Esophagus squamous epithelium (tissue), 4 donors: ENCODE data around the gene GLB1L3.

Experiments used
- POLR2A ChIP-seq, 4 donors: fragments of 450-650 bp; IDR thresholded peaks; one replicate each; pipeline ENCODE4 v1.6.1; 2017; ENCODE audit warnings: antibody characterized with exemption in 4 of 4, mild to moderate bottlenecking in 4 of 4, moderate library complexity in 3 of 4
- TF ChIP-seq, protein P1 (sequence below), 6 experiments: fragments of 450-650 bp in 4 of 6; fragments of 200-600 bp in 2 of 6; sonication (generic) in 2 of 6; IDR thresholded peaks; one replicate each; pipeline ENCODE4 v1.5.1; 2016 to 2019; ENCODE audit warnings: antibody characterized with exemption in 6 of 6, mild to moderate bottlenecking in 4 of 6, moderate library complexity in 4 of 6

DNA sequence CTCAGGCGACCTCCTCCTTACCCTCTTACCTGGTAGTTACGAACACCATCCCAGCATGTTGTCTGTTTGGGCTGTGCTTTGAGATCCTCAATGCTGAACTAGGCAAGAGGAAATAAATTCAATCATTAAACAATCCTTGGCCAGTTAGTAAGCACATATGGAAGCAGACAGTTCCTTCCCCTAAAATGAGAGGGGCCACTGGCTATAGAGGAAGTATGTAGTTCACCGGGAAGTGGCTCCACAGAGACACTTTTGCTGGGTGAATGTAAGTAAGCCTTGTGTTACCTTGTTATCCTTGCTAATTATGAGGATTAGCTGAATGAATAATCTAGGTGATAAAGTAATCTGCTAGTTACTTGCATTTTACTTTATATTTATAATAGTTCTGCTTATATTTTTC, 25.9 kb upstream of the GLB1L3 start:
- TF ChIP-seq, protein P1, sequence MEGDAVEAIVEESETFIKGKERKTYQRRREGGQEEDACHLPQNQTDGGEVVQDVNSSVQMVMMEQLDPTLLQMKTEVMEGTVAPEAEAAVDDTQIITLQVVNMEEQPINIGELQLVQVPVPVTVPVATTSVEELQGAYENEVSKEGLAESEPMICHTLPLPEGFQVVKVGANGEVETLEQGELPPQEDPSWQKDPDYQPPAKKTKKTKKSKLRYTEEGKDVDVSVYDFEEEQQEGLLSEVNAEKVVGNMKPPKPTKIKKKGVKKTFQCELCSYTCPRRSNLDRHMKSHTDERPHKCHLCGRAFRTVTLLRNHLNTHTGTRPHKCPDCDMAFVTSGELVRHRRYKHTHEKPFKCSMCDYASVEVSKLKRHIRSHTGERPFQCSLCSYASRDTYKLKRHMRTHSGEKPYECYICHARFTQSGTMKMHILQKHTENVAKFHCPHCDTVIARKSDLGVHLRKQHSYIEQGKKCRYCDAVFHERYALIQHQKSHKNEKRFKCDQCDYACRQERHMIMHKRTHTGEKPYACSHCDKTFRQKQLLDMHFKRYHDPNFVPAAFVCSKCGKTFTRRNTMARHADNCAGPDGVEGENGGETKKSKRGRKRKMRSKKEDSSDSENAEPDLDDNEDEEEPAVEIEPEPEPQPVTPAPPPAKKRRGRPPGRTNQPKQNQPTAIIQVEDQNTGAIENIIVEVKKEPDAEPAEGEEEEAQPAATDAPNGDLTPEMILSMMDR (IDR thresholded peaks at IDR 0.05): no peak
- TF ChIP-seq POLR2A (IDR thresholded peaks at IDR 0.05): no peak
